ENCODE measurements around the gene SAFB. TPM values are rescaled to one million over a fixed set of nuclear protein-coding genes. Genes with fewer than 3 reads are reported as not detected.
"Not testable (repeated sequence)": the region's sequence is repeated elsewhere in the genome, so short reads cannot be mapped to it uniquely, and the experiment has no call there.

The SAFB gene
- total RNA-seq, 1 experiment from 2014 or later, result 63.9 TPM

GRCh38 chr19:5696196-5697021 lies 73.5 kb downstream of the SAFB start:
- DNase-seq (ENCODE audit: low read depth), result no peak

DNA sequence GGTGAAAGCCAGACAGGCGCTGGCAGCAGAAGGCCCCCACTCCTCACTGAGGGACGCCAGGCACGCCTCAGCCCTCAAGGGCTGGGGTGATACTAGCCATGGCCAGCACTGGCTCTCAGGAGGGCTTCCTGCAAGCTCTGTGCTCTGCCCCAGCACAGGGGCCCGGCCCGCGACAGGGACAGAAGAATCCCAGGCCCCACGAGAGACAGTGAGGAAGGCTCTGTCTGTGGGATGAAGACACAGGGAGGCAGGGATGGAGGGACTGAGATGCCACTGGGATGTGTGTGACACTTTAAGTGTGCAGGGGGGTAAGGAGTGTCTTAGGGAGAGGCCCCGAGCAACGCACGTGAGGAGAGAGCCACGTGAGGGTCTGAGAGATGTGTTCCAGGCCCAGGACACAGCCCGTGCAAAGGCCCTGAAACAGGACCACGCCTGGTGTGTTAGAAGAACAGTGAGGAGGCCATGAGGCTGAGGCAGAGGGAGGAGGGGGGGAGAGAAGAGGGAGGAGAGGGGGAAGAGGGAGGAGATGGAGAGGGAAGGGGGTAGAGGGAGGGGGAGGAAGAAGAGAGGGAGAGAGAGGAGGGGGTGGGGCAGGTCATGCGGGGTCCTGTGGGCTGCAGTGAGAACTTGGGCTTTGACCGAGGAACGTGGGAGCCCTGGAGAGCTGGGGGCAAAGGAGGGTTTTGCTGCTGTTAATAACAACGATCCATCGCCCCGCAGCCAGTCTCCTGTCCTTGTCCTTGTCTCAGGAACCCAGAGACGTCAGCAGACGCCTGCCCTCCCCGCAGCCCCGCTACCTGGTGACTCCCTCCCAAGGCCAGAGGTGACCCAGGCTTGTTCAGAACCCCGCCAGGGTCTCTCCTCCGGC lies 74.4 kb downstream of the SAFB start:
- no peak for DNase-seq (ENCODE audit: low read depth)

DNA sequence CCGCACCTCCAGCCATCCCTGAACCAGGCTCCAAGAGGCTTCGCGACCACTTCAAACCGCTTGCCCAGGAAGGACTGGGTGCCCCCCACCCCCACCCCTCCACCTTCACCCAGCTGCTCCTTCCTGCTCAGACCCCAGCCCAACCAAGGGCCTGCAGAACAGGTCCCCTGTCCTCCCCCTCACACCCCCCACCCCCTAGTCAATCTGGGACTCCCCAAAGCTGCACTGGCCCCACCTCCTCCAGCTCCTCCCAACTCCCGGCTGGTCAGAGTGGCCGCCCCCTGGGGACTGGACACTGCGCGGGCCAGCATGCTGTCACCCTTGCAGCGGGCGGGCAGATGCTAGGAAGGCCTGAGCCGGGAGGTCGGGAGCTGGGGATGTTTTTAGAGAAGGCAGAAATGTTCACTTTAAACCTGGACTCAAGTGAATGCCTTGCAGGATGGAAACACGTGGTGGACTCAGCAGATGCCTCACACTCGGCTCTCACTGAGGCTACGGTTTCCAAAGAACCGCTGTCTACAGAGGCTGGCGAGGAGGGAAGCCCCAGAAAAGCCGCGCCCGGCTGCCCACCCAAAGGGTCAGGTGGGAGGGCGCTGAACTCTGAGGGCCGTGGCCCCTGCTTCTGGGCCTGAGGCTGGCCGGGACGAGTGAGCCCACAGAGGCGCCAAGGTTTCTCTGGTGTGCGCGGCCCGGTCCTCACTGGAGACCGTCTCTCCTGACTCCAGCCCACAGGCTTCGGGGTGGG lies 75.2 kb downstream of the SAFB start:
- no peak for DNase-seq (ENCODE audit: low read depth)

GRCh38 chr19:5698635-5699422 lies 75.9 kb downstream of the SAFB start:
- no peak for DNase-seq (ENCODE audit: low read depth)

DNA sequence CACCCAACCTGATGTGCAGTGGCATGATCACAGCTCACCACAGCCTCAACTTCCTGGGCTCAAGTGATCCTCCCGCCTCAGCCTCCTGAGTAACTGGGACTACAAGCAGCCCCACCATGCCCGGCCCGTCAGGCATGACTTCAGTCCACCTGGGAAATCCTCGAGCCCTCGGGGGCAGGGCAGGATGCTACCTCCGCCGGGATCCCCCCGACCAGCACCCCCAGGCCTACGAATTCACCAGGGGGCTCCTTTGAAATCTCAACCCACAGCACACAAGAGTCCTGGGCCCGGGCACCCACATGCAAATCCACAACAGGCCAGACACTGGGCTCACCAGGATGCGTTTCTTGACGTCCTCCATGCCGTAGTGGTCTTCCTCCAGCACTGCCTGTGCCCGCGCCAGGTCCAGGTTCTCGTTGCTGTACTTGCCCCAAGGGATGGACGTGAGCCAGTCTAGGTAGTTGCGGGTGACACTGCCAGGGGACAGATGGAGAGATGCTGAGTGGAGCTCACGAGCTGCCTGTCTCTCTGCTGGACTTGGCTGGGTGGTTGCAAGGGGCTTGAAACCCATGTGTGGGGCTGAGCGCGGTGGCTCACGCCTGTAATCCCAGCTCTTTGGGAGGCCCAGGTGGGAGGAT lies 77.7 kb downstream of the SAFB start:
- DNase-seq (ENCODE audit: low read depth), result no peak

DNA sequence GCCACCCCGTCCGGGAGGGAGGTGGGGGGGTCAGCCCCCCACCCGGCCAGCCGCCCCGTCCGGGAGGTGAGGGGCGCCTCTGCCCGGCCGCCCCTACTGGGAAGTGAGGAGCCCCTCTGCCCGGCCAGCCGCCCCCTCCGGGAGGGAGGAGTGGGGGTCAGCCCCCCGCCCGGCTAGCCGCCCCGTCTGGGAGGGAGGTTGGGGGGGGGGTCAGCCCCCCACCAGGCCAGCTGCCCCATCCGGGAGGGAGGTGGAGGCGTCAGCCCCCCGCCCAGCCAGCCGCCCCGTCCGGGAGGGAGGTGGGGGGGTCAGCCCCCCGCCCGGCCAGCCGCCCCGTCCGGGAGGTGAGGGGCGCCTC lies 79.1 kb downstream of the SAFB start:
- not testable (repeated sequence) for DNase-seq (ENCODE audit: low read depth)

- DNase-seq (ENCODE audit: low read depth), result no peak
Measured at GRCh38 chr19:5703819-5704818, 81.2 kb downstream of the SAFB start.

DNA sequence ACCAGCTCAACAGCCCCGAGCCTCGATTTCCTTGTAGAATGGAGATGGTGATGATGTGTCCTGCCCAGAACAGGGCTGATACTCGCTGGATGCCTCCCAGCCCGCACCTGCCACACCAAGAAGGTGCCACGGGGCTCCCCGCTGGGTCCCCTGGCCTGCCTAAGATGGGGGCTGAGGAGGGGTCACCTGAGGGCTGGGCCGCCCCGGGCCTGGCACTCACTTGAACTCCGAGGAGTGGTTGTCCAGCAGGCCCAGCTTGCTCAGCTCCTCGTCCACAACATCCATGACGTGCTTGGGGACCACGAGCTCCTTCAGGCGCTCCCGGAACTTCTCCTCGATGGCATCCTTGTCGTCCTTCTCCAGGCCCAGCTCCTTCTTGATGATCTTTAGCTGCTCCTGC lies 82.7 kb downstream of the SAFB start:
- DNase-seq (ENCODE audit: low read depth), result no peak

GRCh38 chr19:5706876-5707573 lies 84.1 kb downstream of the SAFB start:
- no peak for DNase-seq (ENCODE audit: low read depth)

GRCh38 chr19:5707576-5708575 lies 85.0 kb downstream of the SAFB start:
- no peak for DNase-seq (ENCODE audit: low read depth)

DNA sequence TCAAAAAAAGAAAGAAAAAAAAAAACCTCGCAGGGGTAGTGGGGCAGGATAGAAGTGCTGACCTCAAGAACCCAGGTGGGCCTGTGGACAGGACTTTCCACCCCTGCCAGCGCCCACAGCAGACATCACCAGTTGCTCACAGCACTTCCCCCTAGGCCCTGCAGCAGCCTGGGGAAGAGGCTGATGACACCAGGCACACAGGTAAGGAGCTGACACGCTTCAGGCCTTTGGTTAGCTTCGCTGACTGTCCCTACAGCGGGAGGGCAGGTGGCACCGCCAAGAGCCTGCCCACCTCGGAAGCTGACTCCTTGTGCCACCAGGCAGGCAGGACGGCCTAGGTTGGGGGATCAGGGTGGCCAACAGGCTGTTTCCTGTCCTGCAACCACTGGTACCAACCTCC lies 88.1 kb downstream of the SAFB start:
- no peak for DNase-seq (ENCODE audit: low read depth)

DNA sequence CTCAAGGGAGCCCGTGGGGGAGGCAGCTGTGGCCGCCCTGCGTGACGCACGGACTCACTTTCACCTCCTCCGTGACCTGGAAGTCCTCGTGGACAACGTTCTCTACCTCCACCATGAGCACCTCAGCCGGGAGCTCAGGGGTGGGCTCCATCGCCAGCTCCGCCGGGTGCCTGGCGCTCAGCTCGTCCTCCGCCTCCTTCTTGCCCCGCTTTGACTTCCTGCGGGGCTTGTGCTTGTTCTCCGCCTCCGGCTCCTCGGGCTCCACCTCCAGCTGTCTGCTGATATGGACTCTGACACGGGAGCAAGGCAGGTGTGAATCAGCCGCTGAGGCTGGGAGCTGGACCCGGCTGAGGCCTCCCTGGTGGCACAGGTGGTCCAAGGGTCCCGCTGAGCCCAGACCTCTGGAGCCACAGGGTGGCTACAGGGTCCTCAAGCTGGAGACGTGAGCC lies 88.9 kb downstream of the SAFB start:
- no peak for DNase-seq (ENCODE audit: low read depth)

GRCh38 chr19:5713228-5713627 lies 90.3 kb downstream of the SAFB start:
- DNase-seq (ENCODE audit: low read depth), result no peak

DNA sequence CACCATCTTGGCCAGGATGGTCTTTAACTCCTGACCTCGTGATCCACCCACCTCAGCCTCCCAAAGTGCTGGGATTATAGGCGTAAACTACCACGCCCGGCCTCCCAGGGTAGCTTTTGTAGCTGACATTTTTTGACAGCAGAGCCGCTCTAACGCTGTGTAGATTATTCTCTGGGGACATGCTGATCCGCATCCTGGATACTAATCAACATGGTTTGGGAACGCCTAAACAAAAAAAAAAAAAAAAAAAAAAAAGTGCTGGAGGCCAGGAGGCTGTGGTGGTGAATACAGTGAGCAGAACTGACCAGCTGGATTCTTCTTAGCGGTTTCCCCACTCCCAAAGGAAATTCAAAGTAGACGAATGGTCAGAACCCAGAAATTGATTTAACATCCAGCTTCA lies 91.9 kb downstream of the SAFB start:
- DNase-seq (ENCODE audit: low read depth), result no peak

GRCh38 chr19:5717215-5717935 lies 94.5 kb downstream of the SAFB start:
- no peak for DNase-seq (ENCODE audit: low read depth)

Measured in HT1080 (cell line).